ENCODE data around the gene NFATC2. TPM values are rescaled to one million over a fixed set of nuclear protein-coding genes. Genes with fewer than 3 reads are reported as not detected.

Gene NFATC2
- total and polyA plus RNA-seq, 2 experiments from 2014 or later = 4.9 to 8.3 TPM

- H4K20me1 ChIP-seq (ENCODE audit: insufficient read depth, poor library complexity, severe bottlenecking) = no peaks in the 10 kb centered on the region
- no peaks in the 10 kb centered on the region for H3K79me2 ChIP-seq
- TF ChIP-seq EZH2phosphoT487 (IDR thresholded peaks at IDR 0.05; ENCODE audit: low read depth, severe bottlenecking, unreplicated experiment) (no peak), EZH2 (IDR thresholded peaks at IDR 0.05; ENCODE audit: borderline replicate concordance) (no peak)
- TF ChIP-seq, protein P1, sequence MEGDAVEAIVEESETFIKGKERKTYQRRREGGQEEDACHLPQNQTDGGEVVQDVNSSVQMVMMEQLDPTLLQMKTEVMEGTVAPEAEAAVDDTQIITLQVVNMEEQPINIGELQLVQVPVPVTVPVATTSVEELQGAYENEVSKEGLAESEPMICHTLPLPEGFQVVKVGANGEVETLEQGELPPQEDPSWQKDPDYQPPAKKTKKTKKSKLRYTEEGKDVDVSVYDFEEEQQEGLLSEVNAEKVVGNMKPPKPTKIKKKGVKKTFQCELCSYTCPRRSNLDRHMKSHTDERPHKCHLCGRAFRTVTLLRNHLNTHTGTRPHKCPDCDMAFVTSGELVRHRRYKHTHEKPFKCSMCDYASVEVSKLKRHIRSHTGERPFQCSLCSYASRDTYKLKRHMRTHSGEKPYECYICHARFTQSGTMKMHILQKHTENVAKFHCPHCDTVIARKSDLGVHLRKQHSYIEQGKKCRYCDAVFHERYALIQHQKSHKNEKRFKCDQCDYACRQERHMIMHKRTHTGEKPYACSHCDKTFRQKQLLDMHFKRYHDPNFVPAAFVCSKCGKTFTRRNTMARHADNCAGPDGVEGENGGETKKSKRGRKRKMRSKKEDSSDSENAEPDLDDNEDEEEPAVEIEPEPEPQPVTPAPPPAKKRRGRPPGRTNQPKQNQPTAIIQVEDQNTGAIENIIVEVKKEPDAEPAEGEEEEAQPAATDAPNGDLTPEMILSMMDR (IDR thresholded peaks at IDR 0.05; ENCODE audit: poor library complexity) = no peak
- WGBS (ENCODE audit: low lambda C conversion rate, missing lambda C conversion rate) = 97% methylated on average over 2 of the region's 2 CpGs
- no peaks in the 10 kb centered on the region for H3K9me2 ChIP-seq (replicated peaks; ENCODE audit: insufficient read depth)
- no peaks in the 10 kb centered on the region for H3K36me3 ChIP-seq (replicated peaks; ENCODE audit: insufficient read depth, low read depth)
- H2AFZ ChIP-seq = no peak overlapping the region
- H3K4me1 ChIP-seq (ENCODE audit: insufficient read depth) = no peaks in the 10 kb centered on the region
- no peak overlapping the region for H3K27ac ChIP-seq
- no peak overlapping the region for H3K4me2 ChIP-seq
- H3K4me3 ChIP-seq = no peak overlapping the region
- H3K9me3 ChIP-seq (ENCODE audit: low read depth) = no peaks in the 10 kb centered on the region
- no peaks in the 10 kb centered on the region for H3K27me3 ChIP-seq
- no peak for DNase-seq (ENCODE audit: low spot score)
Measured at GRCh38 chr20:51578145-51578459, 35.6 kb upstream of the NFATC2 start.

DNA sequence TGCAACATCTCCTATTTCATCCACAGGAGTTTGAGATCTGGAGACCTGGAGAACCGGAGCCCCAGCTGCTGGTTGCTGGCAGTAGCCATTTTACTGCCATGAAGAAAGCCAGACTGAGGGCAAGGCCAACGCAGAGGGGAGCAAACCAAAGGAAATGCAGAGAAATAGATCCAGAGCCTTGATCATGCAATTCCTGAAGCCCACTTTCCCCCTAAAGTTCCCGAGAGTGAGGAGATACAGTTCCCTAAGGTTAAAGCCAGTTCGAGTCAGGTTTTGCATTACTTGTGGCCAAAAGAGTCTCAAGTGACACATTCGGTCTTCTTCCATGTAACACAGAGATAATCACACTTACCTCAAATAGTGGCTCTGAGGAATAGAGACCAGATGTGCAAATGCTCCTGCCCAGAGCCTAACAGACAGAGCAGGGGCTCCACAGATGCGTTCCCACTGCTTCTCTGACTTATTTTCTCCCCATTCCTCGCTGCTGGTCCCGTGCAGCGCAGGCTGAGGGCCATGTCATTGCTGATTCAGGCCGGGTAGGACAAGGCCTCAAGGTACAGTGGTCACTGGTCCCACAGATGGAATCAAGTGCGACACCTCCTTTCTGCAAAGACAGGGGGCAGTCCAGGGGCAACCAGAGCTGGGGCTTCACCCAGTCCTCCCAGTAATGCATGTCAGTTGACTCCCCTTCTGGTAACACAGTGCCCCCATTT is 35.1 kb upstream of the NFATC2 start:
- H2AFZ ChIP-seq = no peak overlapping the region
- WGBS (ENCODE audit: low lambda C conversion rate, missing lambda C conversion rate) = 96% methylated on average over 11 of the region's 11 CpGs
- TF ChIP-seq, protein P1 (IDR thresholded peaks at IDR 0.05; ENCODE audit: poor library complexity) = no peak
- no peak for TF ChIP-seq EZH2 (IDR thresholded peaks at IDR 0.05; ENCODE audit: borderline replicate concordance)
- TF ChIP-seq EZH2phosphoT487 (IDR thresholded peaks at IDR 0.05; ENCODE audit: low read depth, severe bottlenecking, unreplicated experiment) = no peak

GRCh38 chr20:51575486-51575885 is 33.0 kb upstream of the NFATC2 start:
- H3K27me3 ChIP-seq = no peaks in the 10 kb centered on the region
- no peak overlapping the region for H2AFZ ChIP-seq
- no peaks in the 10 kb centered on the region for H3K9me2 ChIP-seq (replicated peaks; ENCODE audit: insufficient read depth)
- no peaks in the 10 kb centered on the region for H3K4me1 ChIP-seq (ENCODE audit: insufficient read depth)
- no peak overlapping the region for H3K4me3 ChIP-seq
- no peak overlapping the region for H3K4me2 ChIP-seq
- H3K9me3 ChIP-seq (ENCODE audit: low read depth) = no peaks in the 10 kb centered on the region
- no peak overlapping the region for H3K27ac ChIP-seq
- WGBS (ENCODE audit: low lambda C conversion rate, missing lambda C conversion rate) = 91% methylated on average over 3 of the region's 3 CpGs
- H4K20me1 ChIP-seq (ENCODE audit: insufficient read depth, poor library complexity, severe bottlenecking) = no peaks in the 10 kb centered on the region
- no peaks in the 10 kb centered on the region for H3K36me3 ChIP-seq (replicated peaks; ENCODE audit: insufficient read depth, low read depth)
- no peaks in the 10 kb centered on the region for H3K79me2 ChIP-seq
- no peak for DNase-seq (ENCODE audit: low spot score)
- TF ChIP-seq, protein P1 (IDR thresholded peaks at IDR 0.05; ENCODE audit: poor library complexity) = no peak
- TF ChIP-seq EZH2phosphoT487 (IDR thresholded peaks at IDR 0.05; ENCODE audit: low read depth, severe bottlenecking, unreplicated experiment) = no peak

More for the DNA sequence above, 35.1 kb upstream of the NFATC2 start:
- Histone ChIP-seq H3K27me3 (no peaks in the 10 kb centered on the region), H3K4me1 (ENCODE audit: insufficient read depth) (no peaks in the 10 kb centered on the region), H4K20me1 (ENCODE audit: insufficient read depth, poor library complexity, severe bottlenecking) (no peaks in the 10 kb centered on the region), H3K27ac (no peak overlapping the region), H3K9me3 (ENCODE audit: low read depth) (no peaks in the 10 kb centered on the region), H3K4me2 (no peak overlapping the region), H3K9me2 (replicated peaks; ENCODE audit: insufficient read depth) (no peaks in the 10 kb centered on the region), H3K79me2 (no peaks in the 10 kb centered on the region), H3K4me3 (no peak overlapping the region), H3K36me3 (replicated peaks; ENCODE audit: insufficient read depth, low read depth) (no peaks in the 10 kb centered on the region)
- DNase-seq (ENCODE audit: low spot score) = no peak
